ENCODE measurements around the gene COQ8A. TPM values are rescaled to one million over a fixed set of nuclear protein-coding genes. Genes with fewer than 3 reads are reported as not detected.

The COQ8A gene
- total RNA-seq, 1 donor from 2014 or later = 7.3 TPM

- DNase-seq (ENCODE audit: low read depth, low spot score) = no peak
Observed at GRCh38 chr1:227006226-227006796, 66.2 kb downstream of the COQ8A start.

DNA sequence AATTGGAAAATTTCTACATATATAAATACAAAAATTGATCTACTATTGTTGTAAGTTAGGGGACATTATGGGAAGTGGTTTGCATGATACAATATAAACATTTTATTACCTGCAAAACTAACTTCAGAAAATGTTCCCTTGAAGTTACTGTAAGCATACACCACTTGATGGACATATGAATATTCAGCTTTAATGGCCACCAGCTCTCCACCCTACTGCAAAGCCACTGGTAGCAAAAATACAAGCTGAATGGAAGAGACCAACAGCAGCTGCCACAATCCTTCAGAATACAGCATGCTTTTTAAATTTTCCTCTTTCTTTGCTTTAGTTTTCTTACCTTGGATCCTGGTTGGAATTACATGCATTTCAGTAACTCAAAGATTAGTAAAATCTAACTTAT, 69.8 kb downstream of the COQ8A start:
- DNase-seq (ENCODE audit: low read depth, low spot score) = no peak

- no peak for DNase-seq (ENCODE audit: low read depth, low spot score)
Observed at GRCh38 chr1:227010645-227011044, 70.6 kb downstream of the COQ8A start.

DNA sequence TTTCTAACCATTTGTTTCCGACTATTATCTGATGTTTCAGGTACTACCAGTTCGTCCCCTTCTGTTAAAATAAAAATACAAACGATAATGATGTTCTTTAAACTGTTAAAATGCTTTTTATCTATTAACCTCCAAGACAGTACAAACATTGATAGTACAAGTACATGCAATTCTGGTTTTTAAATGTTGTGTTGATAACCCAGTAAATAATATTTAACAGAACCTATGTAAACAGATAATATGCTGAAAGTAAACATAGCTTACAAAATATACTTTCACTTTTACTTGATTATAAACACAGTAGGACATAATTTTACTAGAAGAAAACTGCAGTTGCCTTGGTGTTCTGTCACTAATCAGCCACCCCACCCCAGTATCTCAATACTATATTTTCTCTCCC, 76.9 kb downstream of the COQ8A start:
- DNase-seq (ENCODE audit: low read depth, low spot score) = no peak

DNA sequence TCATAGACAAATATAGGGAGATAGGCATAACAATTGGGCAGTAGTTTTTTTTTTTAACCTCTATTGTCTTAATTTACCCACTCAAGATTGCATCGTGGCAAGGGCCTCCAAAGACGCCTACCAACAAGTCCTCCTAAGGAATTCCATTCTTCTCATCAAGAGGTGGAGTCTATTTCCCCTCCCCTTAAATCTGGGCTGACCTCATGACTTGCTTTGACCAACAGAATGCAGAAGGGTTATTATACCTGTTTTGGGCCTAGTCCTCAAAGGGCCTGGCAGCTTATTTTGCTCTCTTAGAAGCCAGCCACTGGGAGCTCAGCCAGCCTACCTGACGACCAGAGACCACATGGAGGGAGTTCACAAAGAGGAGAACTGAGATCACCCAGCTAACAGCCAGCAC, 92.3 kb downstream of the COQ8A start:
- no peak for DNase-seq (ENCODE audit: low read depth, low spot score)

DNA sequence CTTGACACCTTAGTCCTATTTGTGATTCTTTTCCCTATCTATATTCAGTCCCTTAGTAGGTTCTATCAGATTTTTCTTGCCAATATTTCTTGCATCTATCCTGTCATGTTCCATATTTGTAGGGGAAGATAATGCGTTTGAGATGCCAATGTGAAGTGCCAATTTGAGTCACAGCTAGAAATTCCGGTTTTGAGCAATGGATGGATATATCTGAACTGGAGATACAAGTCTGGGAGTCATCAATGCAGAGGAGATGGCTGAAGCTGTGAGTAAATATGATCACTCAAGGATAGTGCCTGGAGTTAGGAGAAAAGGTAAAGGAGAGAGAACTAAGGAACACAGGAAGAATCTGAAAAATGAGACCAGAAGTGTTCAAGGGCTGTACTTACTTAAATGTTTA, 93.8 kb downstream of the COQ8A start:
- no peak for DNase-seq (ENCODE audit: low read depth, low spot score)

DNA sequence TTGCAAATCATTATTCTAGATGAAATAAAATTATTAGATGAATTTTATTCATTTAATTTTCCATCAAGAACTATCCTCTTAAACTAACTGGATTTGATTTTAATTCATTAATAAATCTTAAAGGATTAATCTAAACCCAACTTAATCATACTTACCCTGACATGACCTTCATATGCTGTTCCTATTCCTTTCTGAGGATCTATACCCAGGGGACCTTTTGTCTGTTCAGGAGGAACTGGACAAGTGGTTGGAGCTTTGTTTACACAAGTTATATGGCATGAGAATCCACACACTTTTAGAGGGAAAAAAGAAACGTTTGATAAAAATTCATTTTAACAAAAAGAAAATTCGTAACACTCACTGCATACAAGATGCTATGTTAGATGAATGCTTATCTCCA, 95.2 kb downstream of the COQ8A start:
- DNase-seq (ENCODE audit: low read depth, low spot score) = no peak

DNA sequence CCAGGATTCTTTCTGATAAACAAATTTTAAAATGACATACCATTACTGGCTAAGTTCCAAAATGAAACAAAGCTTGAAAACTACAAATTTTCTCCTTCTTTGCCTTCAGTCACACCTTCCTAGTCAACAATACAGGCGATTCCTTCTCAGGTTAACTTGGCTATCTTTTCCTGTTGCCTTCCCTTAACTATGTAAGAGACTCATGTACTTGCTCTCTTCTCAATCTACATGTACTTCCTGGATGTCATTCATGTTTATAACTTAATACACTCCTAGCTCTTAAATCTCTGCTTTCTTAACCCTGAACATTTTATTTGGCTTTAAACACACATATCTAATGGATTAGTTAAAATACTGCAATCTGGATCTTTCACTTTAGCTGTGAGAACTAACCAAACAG, 97.0 kb downstream of the COQ8A start:
- DNase-seq (ENCODE audit: low read depth, low spot score) = no peak

Other genes starting within 250 kb of the COQ8A start
- gene ITPKB, start 201.0 kb upstream of the COQ8A start, total RNA-seq = 20.4 and 34.2 TPM in 2 replicates
- gene PSEN2, start 69.7 kb upstream of the COQ8A start, total RNA-seq = 23.8 and 24.2 TPM in 2 replicates

All from pulmonary artery endothelial cell (primary cell).